Esophagus (tissue), 2 donors: ENCODE data around the gene UTP4. TPM values are rescaled to one million over a fixed set of nuclear protein-coding genes. Genes with fewer than 3 reads are reported as not detected.
"Not testable (repeated sequence)": the region's sequence is repeated elsewhere in the genome, so short reads cannot be mapped to it uniquely, and the experiment has no call there.

Source experiments
- H3K27ac ChIP-seq, 2 donors: one replicate each; pipeline ENCODE4 v1.5.1; 2013; ENCODE audit warnings: low read depth in 2 of 2, mild to moderate bottlenecking in 2 of 2, inconsistent platforms in 1 of 2, low read length in 1 of 2, moderate library complexity in 1 of 2
- H3K27me3 ChIP-seq, 2 donors: one replicate each; pipeline ENCODE4 v1.6.1; 2013; ENCODE audit warnings: low read length in 2 of 2, control low read depth in 1 of 2, mild to moderate bottlenecking in 1 of 2; ENCODE audit not compliant: insufficient read depth in 2 of 2, control insufficient read depth in 1 of 2
- H3K36me3 ChIP-seq, 2 donors: one replicate each; pipeline ENCODE4 v1.6.1; 2013; ENCODE audit warnings: low read length in 1 of 2; ENCODE audit not compliant: control insufficient read depth in 2 of 2, insufficient read depth in 2 of 2
- H3K4me1 ChIP-seq, 2 donors: one replicate each; pipeline ENCODE4 v1.6.1; 2013; ENCODE audit warnings: low read length in 1 of 2; ENCODE audit not compliant: control insufficient read depth in 2 of 2, insufficient read depth in 2 of 2
- H3K4me3 ChIP-seq, 2 donors: one replicate each; pipeline ENCODE4 v1.5.1; 2013; ENCODE audit warnings: low read length in 2 of 2, mild to moderate bottlenecking in 2 of 2, low read depth in 1 of 2, moderate library complexity in 1 of 2
- H3K9me3 ChIP-seq, 2 donors: one replicate each; pipeline ENCODE4 v1.6.1; 2013; ENCODE audit warnings: mild to moderate bottlenecking in 2 of 2, low read depth in 1 of 2, low read length in 1 of 2, moderate library complexity in 1 of 2; ENCODE audit not compliant: control insufficient read depth in 2 of 2, insufficient read depth in 1 of 2
- WGBS, 2 donors: extraction: QIAGEN DNeasy Blood & Tissue Kit; methylation state at CpG; one replicate each; pipeline ENCODE4 v1.1.7; 2013; 5-methylcytosine and 5-hydroxymethylcytosine counted together
- polyA plus RNA-seq, 2 donors: library from polyadenylated mRNA; stranded (reverse); fragments of 200-250 nt; gene quantifications; one replicate each; pipeline ENCODE4 v1.2.3, GENCODE V29; 2013
- donor health status: healthy with polysubstance abuse.
- donor health status: Bipolar disorder and iron deficiency.

The UTP4 gene
- polyA plus RNA-seq, 2 donors: 15.5 to 29.8 TPM

DNA sequence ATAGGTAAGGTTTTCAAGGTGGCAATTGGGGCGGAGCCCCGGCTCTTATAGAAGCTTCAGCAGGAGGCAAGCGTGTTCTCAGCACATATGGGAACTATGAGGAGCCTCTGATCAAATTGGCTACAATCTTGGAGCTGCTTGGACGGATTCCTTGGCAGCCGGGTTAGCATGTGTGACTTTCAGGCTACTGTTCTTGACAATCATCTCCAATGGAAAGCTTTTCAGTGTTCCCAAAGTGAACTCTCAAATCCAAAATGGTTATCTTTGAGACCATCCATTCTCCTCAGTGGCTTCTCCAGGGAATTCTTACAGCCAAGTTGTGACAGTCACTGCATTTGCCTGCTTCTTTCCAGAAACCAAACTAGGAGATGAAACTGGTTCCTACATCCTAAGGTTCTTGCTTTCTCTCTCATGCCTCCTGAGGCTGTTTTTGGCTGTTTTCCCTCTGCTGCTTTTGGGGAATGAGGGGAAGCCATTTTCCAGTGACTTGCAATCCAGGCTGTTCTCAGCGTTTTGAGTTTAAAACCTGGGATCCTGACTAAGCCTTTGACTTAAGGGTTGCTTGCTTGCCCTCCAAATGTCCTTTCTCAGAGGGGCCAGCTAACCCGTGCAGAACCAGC is 16.1 kb upstream of the UTP4 start:
- Histone ChIP-seq H3K9me3 (no peaks in the 10 kb centered on the region), H3K36me3 (peaks cover 9 to 50% of the 10 kb centered on the region in 2 donors), H3K4me1 (peaks cover 0 to 3% of the 10 kb centered on the region in 2 donors), H3K27me3 (no peaks in the 10 kb centered on the region), H3K4me3 (no peak overlapping the region), H3K27ac (no peak overlapping the region)
- 80 to 82% methylated on average over 7 of the region's 7 CpGs for WGBS, 2 donors

DNA sequence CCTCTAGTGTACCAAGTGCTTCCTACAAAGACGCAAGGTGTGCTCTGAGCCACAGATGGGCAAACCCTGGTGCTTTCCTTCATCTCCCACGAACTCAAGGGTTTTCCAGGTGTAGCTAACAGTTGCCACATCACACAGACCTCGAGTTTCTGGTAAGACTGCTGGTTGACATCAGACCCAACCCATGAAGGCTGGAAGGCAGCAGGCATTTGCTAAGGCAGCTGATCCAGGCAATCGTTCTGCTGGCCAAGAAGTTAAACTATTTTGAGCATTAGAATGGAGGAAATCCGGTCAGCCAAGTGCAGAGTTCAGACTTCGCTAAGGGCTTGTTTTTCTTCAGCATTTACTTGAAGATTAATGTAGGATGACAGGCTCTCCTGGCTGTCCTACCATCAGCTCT is 15.5 kb upstream of the UTP4 start:
- peaks cover 0 to 3% of the 10 kb centered on the region in 2 donors for H3K4me1 ChIP-seq
- H3K4me3 ChIP-seq: no peak overlapping the region
- WGBS, 2 donors: 53 to 58% methylated on average over 6 of the region's 6 CpGs
- H3K27ac ChIP-seq: no peak overlapping the region
- no peaks in the 10 kb centered on the region for H3K27me3 ChIP-seq
- no peaks in the 10 kb centered on the region for H3K9me3 ChIP-seq
- peaks cover 9 to 47% of the 10 kb centered on the region in 2 donors for H3K36me3 ChIP-seq

DNA sequence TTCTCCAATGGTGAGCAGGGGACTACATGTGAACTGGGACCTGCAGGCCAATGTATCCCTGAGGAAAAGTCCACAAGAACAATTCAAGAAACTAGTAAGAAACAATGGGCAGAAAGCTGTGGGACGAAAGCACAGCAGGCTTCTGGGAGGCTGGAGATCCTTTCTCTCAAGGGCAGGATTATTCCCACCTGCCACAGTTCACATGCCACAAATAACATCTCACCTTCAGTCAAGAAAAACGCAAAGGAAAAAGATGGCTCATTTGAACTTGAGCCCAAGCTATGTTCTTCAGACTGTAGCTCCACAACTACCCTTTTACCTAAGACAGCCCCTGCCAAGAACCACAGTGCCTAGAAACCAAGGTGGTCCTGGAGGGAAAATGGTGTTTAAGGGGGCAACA is 14.0 kb upstream of the UTP4 start:
- Histone ChIP-seq H3K27me3 (no peaks in the 10 kb centered on the region), H3K4me1 (peaks cover 0 to 3% of the 10 kb centered on the region in 2 donors), H3K4me3 (no peak overlapping the region), H3K9me3 (no peaks in the 10 kb centered on the region), H3K27ac (no peak overlapping the region), H3K36me3 (peaks cover 9 to 43% of the 10 kb centered on the region in 2 donors)
- WGBS, 2 donors: 80 to 84% methylated on average over 2 of the region's 2 CpGs

DNA sequence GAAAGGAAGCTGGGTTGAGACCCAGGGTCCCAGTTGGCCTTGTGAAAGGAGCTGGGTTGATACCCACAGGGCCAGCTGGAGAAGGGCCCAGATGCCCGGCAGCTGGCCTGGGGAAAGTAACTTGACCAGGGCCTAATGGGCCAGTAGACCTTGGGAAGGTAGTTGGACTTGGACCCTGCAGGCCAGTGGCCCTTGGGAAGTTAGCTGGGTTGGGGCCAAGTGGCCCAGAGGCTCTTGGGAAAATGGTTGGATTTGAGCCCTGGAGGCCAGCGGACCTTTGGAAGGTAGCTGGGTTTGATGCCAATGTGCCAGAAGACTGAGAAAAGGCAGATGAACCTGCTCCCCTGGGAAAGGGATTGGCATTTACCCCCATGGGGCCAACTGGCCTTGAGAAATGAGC is 13.5 kb upstream of the UTP4 start:
- Histone ChIP-seq H3K36me3 (peaks cover 9 to 38% of the 10 kb centered on the region in 2 donors), H3K4me3 (no peak overlapping the region), H3K4me1 (peaks cover 0 to 3% of the 10 kb centered on the region in 2 donors), H3K27ac (no peak overlapping the region), H3K27me3 (no peaks in the 10 kb centered on the region), H3K9me3 (no peaks in the 10 kb centered on the region)
- WGBS, 2 donors: 86 to 94% methylated on average over 2 of the region's 2 CpGs

DNA sequence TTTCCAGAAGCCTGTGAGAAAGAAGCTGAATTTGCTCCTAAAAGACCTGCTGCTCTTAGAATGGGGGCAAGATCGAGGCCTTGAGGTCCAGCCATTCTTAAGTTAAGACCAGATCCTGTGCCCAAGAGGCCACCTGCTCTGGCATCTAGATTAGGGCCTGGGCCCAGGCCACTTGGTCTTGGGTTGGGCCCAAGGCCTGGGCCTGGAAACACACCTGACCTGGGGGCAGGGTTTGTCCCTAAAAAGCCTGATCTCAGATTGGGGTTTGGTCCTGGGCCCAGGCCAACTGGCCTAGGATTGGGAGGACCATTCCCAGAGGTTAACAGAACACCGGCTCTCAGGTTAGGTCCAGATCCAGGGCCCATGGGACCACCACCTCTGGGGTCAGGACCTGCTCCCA is 12.9 kb upstream of the UTP4 start:
- Histone ChIP-seq H3K4me3 (no peak overlapping the region), H3K36me3 (peaks cover 9 to 32% of the 10 kb centered on the region in 2 donors), H3K27ac (no peak overlapping the region), H3K9me3 (no peaks in the 10 kb centered on the region), H3K27me3 (no peaks in the 10 kb centered on the region), H3K4me1 (peaks cover 0 to 3% of the 10 kb centered on the region in 2 donors)
- WGBS, 2 donors: 91 to 98% methylated on average over 2 of the region's 2 CpGs

DNA sequence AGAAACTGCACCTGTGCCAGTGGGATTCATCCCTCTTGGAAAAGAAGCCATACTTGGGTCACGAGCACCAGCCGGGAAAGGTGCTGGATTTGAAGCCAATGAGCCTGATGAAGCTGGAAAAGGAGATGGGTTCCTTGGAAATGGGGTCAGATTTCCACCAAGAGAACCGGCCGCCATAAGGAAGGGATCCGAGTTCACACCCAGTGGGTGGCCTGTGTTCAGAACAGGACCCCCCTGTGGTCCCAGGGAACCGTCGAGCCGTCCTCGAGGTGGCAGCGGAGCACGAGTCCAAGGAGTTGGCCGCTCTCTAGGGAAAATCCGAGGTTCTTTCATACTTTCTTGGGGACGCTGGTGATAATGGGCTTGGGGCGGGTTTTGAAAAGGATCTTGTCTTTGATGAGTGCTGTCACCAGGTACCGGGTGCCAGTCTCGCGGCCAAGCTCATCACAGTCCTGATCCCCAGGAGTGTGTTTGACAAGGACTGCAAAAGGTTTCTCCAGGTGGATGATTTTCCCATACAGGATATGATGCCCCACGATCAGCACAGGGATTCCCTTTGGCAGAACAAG is 12.3 kb upstream of the UTP4 start:
- Histone ChIP-seq H3K4me1 (peaks cover 0 to 3% of the 10 kb centered on the region in 2 donors), H3K4me3 (no peak overlapping the region), H3K27ac (no peak overlapping the region), H3K36me3 (peaks cover 9 to 26% of the 10 kb centered on the region in 2 donors), H3K27me3 (no peaks in the 10 kb centered on the region), H3K9me3 (no peaks in the 10 kb centered on the region)
- WGBS, 2 donors: 93 to 96% methylated on average over 19 of the region's 19 CpGs

DNA sequence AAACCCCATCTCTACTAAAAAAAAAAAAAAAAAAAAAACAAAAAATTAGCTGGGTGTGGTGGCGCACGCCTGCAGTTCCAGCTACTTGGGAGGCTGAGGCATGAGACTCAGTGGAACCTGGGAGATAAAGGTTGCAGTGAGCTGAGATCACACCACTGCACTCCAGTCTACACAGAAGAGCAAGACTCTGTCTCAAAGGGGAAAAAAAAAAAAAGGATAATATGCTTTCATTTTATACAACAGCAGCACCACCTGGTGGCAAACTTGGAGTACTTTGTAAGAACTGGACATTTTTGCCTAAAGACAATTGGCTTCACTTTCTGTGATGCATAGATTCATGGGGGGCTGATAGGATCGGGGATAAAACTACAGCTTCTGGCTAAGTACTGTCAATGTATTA is 8.5 kb upstream of the UTP4 start:
- H3K27ac ChIP-seq: no peak overlapping the region

DNA sequence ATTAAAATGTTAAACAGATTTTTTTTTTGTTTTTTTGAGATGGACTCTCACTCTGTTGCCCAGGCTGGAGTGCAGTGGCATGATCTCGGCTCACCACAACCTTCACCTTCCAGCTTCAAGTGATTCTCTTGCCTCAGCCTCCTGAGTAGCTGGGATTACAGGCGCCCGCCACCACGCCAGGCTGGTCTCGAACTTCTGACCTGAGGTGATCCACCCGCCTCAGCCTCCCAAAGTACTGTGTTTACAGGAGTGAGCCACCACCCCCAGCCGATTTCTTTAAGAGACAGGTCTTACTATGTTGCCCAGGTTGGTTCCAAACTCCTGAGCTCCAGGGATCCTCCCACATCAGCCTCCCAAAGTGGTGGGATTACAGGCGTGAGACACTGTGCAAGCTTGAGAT is 8.0 kb upstream of the UTP4 start:
- WGBS, 2 donors: 79 to 89% methylated on average over 8 of the region's 8 CpGs
- H3K4me1 ChIP-seq, H3K27ac ChIP-seq, H3K9me3 ChIP-seq, H3K27me3 ChIP-seq, H3K36me3 ChIP-seq, H3K4me3 ChIP-seq: not testable (repeated sequence)

More for the DNA sequence above, 8.5 kb upstream of the UTP4 start:
- no peaks in the 10 kb centered on the region for H3K9me3 ChIP-seq
- peaks cover 6 to 9% of the 10 kb centered on the region in 2 donors for H3K36me3 ChIP-seq
- H3K4me3 ChIP-seq: no peak overlapping the region
- 74 to 77% methylated on average over 3 of the region's 3 CpGs for WGBS, 2 donors
- no peaks in the 10 kb centered on the region for H3K4me1 ChIP-seq
- H3K27me3 ChIP-seq: no peaks in the 10 kb centered on the region

DNA sequence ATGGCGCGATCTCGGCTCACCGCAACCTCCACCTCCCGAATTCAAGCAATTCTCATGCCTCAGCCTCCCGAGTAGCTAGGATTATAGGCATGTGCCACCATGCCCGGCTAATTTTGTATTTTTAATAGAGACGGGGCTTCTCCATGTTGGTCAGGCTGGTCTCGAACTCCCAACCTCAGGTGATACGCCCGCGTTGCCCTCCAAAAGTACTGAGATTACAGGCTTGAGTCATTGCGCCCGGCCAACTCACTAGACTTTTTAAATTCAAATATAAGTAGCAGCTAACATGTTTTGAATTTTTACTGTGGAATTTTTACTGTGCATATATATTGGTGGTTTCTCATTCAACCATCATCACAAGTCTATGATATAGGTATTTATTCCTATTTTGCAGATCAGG is 7.5 kb upstream of the UTP4 start:
- H3K27me3 ChIP-seq, H3K27ac ChIP-seq, H3K4me3 ChIP-seq, H3K9me3 ChIP-seq, H3K4me1 ChIP-seq, H3K36me3 ChIP-seq: not testable (repeated sequence)
- WGBS, 2 donors: 93 to 94% methylated on average over 14 of the region's 14 CpGs

DNA sequence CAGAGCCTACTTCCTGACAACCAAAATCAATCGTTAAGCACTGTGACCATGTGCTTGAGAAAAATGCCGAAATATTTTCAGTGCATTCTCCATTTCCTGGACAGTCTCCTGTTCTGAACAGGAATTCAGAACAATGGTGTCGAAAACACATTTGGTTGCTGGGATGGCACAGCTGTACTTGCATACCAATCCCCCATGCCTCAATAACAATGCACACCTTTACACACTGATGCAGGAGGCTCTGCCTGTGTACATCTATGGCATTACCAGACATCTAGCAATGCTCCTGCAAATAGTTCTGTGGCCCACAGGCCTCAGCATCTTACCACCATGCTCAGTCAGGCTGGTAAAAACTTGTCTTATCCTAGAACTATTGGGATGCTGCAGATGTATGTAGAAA is 6.2 kb upstream of the UTP4 start:
- WGBS, 2 donors: 67 to 80% methylated on average over 3 of the region's 3 CpGs
- Histone ChIP-seq H3K9me3 (no peaks in the 10 kb centered on the region), H3K4me3 (no peak overlapping the region), H3K27ac (no peak overlapping the region), H3K36me3 (no peaks in the 10 kb centered on the region), H3K27me3 (no peaks in the 10 kb centered on the region), H3K4me1 (no peaks in the 10 kb centered on the region)
